ENCODE data around the gene PIGU. TPM values are rescaled to one million over a fixed set of nuclear protein-coding genes. Genes with fewer than 3 reads are reported as not detected.

The PIGU gene
- total RNA-seq, 2 experiments from 2014 or later, result 16.6 to 27.9 TPM

- peaks cover 37% of the 10 kb centered on the region for H3K36me3 ChIP-seq (ENCODE audit: insufficient read depth, low read length)
- H3K79me2 ChIP-seq (ENCODE audit: insufficient read depth, low read depth, low read length), result no peaks in the 10 kb centered on the region
- no peak for DNase-seq (ENCODE audit: low spot score)
- H4K20me1 ChIP-seq (ENCODE audit: insufficient read depth, low read length), result no peaks in the 10 kb centered on the region
- BruUV-seq (replicated peaks), result no TSS peak
- TF ChIP-seq EZH2phosphoT487 (IDR thresholded peaks at IDR 0.05; ENCODE audit: borderline replicate concordance, low read depth, low read length) (no peak), CTCF (conservative IDR thresholded peaks at IDR 0.05; ENCODE audit: low read length) (no peak)
- no peak overlapping the region for H3K4me3 ChIP-seq (ENCODE audit: low read depth, low read length, poor library complexity, severe bottlenecking)
- no peak overlapping the region for H3K27ac ChIP-seq (ENCODE audit: low read depth, low read length, poor library complexity, severe bottlenecking)
- no peaks in the 10 kb centered on the region for H3K9me3 ChIP-seq (ENCODE audit: low read length)
- H3K4me1 ChIP-seq (ENCODE audit: insufficient read depth, low read length, poor library complexity, severe bottlenecking), result no peaks in the 10 kb centered on the region
- no peak overlapping the region for H2AFZ ChIP-seq (ENCODE audit: low read length)
- no peak overlapping the region for H3K4me2 ChIP-seq (ENCODE audit: low read length)
- ChIA-PET CTCF (ENCODE audit: unreplicated experiment) (no interaction called here), POLR2A (interaction anchor here (0.6 kb wide), 1 partner anchor 26 kb away, joined by 8 read pairs; no protein-coding TSS in a partner anchor)
- no peaks in the 10 kb centered on the region for H3K9me2 ChIP-seq (ENCODE audit: insufficient read depth, low read length)
- intact Hi-C loops (cut with micrococcal nuclease; ENCODE audit: unreplicated experiment), result no loop called here
Observed at GRCh38 chr20:34642009-34642408, 34.9 kb downstream of the PIGU start.

GRCh38 chr20:34639755-34640222 lies 37.1 kb downstream of the PIGU start:
- POLR2A ChIA-PET, result interaction anchor here (0.5 kb wide), 1 partner anchor 61 kb away, joined by 3 read pairs; no protein-coding TSS in a partner anchor
- no peaks in the 10 kb centered on the region for H3K79me2 ChIP-seq (ENCODE audit: insufficient read depth, low read depth, low read length)

More at GRCh38 chr20:34639755-34640222, 37.1 kb downstream of the PIGU start:
- H3K27ac ChIP-seq (ENCODE audit: low read depth, low read length, poor library complexity, severe bottlenecking), result no peak overlapping the region
- peaks cover 51% of the 10 kb centered on the region for H3K36me3 ChIP-seq (ENCODE audit: insufficient read depth, low read length)
- CTCF ChIA-PET (ENCODE audit: unreplicated experiment), result no interaction called here
- no peaks in the 10 kb centered on the region for H3K9me3 ChIP-seq (ENCODE audit: low read length)
- H3K4me1 ChIP-seq (ENCODE audit: insufficient read depth, low read length, poor library complexity, severe bottlenecking), result no peaks in the 10 kb centered on the region
- intact Hi-C loops (cut with micrococcal nuclease; ENCODE audit: unreplicated experiment), result no loop called here
- TF ChIP-seq CTCF (conservative IDR thresholded peaks at IDR 0.05; ENCODE audit: low read length), result no peak
- no peak for TF ChIP-seq EZH2phosphoT487 (IDR thresholded peaks at IDR 0.05; ENCODE audit: borderline replicate concordance, low read depth, low read length)
- H3K4me2 ChIP-seq (ENCODE audit: low read length), result no peak overlapping the region
- H4K20me1 ChIP-seq (ENCODE audit: insufficient read depth, low read length), result no peaks in the 10 kb centered on the region
- BruUV-seq (replicated peaks), result no TSS peak
- no peak for DNase-seq (ENCODE audit: low spot score)
- H2AFZ ChIP-seq (ENCODE audit: low read length), result no peak overlapping the region
- H3K4me3 ChIP-seq (ENCODE audit: low read depth, low read length, poor library complexity, severe bottlenecking), result no peak overlapping the region
- H3K9me2 ChIP-seq (ENCODE audit: insufficient read depth, low read length), result no peaks in the 10 kb centered on the region

Measured in OCI-LY7 (cell line).